Hepatocyte (in vitro differentiated cells): ENCODE results near the gene INSIG1. TPM values are rescaled to one million over a fixed set of nuclear protein-coding genes. Genes with fewer than 3 reads are reported as not detected.

Source experiments
- DNase-seq: peaks from one replicate; pipeline ENCODE4 v3.0.0-alpha.2; 2016; ENCODE audit warnings: low spot score
- H2AFZ ChIP-seq: fragments of 200-600 bp; sonication (generic); 2 replicates; pipeline ENCODE4 v1.6.0; 2016; ENCODE audit warnings: antibody characterized with exemption, mild to moderate bottlenecking
- H3K27ac ChIP-seq: fragments of 200-600 bp; sonication (generic); 2 replicates; pipeline ENCODE4 v1.5.1; 2016; ENCODE audit warnings: mild to moderate bottlenecking
- H3K27me3 ChIP-seq: fragments of 200-600 bp; sonication (generic); 2 replicates; pipeline ENCODE4 v1.6.1; 2016
- H3K36me3 ChIP-seq: fragments of 200-600 bp; sonication (generic); replicated peaks from 2 replicates; pipeline ENCODE4 v1.5.1; 2016; ENCODE audit warnings: low read depth; ENCODE audit not compliant: insufficient read depth
- H3K4me1 ChIP-seq: fragments of 200-600 bp; sonication (generic); 2 replicates; pipeline ENCODE4 v1.5.1; 2016; ENCODE audit warnings: mild to moderate bottlenecking, moderate library complexity; ENCODE audit not compliant: insufficient read depth
- H3K4me2 ChIP-seq: fragments of 200-600 bp; sonication (generic); 2 replicates; pipeline ENCODE4 v1.6.0; 2016
- H3K4me3 ChIP-seq: fragments of 200-600 bp; sonication (generic); 2 replicates; pipeline ENCODE4 v1.5.1; 2016; ENCODE audit warnings: mild to moderate bottlenecking
- H3K79me2 ChIP-seq: fragments of 200-600 bp; sonication (generic); 2 replicates; pipeline ENCODE4 v1.6.0; 2017; ENCODE audit warnings: mild to moderate bottlenecking
- H3K9me2 ChIP-seq: fragments of 200-600 bp; sonication (generic); replicated peaks from 2 replicates; pipeline ENCODE4 v1.6.0; 2017; ENCODE audit warnings: mild to moderate bottlenecking; ENCODE audit not compliant: insufficient read depth
- H3K9me3 ChIP-seq: fragments of 200-600 bp; sonication (generic); 2 replicates; pipeline ENCODE4 v1.5.1; 2016; ENCODE audit warnings: low read depth, mild to moderate bottlenecking
- H4K20me1 ChIP-seq: fragments of 200-600 bp; sonication (generic); 2 replicates; pipeline ENCODE4 v1.6.0; 2016; ENCODE audit warnings: mild to moderate bottlenecking; ENCODE audit not compliant: insufficient read depth, poor library complexity, severe bottlenecking
- CTCF ChIP-seq: fragments of 200-600 bp; sonication (generic); IDR thresholded peaks from 2 replicates; pipeline ENCODE4 v1.5.1; 2016; ENCODE audit warnings: antibody characterized with exemption, mild to moderate bottlenecking; ENCODE audit not compliant: poor library complexity
- EZH2 ChIP-seq: fragments of 200-600 bp; sonication (generic); IDR thresholded peaks from 2 replicates; pipeline ENCODE4 v1.6.1; 2016; ENCODE audit warnings: antibody characterized with exemption, mild to moderate bottlenecking, borderline replicate concordance
- EZH2phosphoT487 ChIP-seq: fragments of 200-600 bp; sonication (generic); IDR thresholded peaks from one replicate; pipeline ENCODE4 v1.6.1; 2018; ENCODE audit warnings: antibody characterized with exemption, mild to moderate bottlenecking, low read depth, moderate library complexity; ENCODE audit not compliant: unreplicated experiment, severe bottlenecking
- WGBS: methylation state at CpG from one replicate; pipeline ENCODE4 v1.1.6; 2016; ENCODE audit warnings: low lambda C conversion rate; ENCODE audit errors: missing lambda C conversion rate; 5-methylcytosine and 5-hydroxymethylcytosine counted together
- polyA plus RNA-seq: library from polyadenylated mRNA; unstranded; fragments of >200 nt; fragmentation: Nextera tagmentation; extraction: Ambion mirVana; gene quantifications from 2 replicates; pipeline ENCODE4 v1.2.1, GENCODE V29; 2016
- total RNA-seq: library from RNA; depleted of rRNA; stranded (reverse); fragments of >200 nt; gene quantifications from 2 replicates; pipeline ENCODE4 v1.2.3, GENCODE V29; 2014

The INSIG1 gene
- total and polyA plus RNA-seq, 2 experiments from 2014 or later = 196 to 305 TPM

DNA sequence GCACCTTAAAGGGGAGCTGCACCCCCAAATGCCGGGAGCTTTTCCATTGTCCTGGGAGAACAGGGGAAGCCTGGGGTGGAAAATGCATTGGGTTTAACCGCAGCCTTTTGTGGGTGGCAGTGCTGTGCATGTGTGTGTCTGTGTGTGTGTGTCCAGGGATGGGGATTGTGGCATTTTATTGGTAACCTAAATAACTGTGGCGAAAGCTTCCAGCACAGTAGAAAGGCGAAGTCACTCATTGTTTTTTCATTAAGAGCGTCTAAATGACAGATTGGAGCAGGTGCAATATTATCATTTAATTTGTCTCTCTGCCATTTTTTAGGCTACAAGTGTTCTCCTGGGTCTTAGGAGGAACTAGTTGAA lies 55.1 kb downstream of the INSIG1 start:
- Histone ChIP-seq H3K9me2 (no peaks in the 10 kb centered on the region), H3K9me3 (no peaks in the 10 kb centered on the region), H3K36me3 (no peaks in the 10 kb centered on the region), H3K4me3 (no peak overlapping the region), H3K4me1 (no peaks in the 10 kb centered on the region), H3K27me3 (peaks cover 24% of the 10 kb centered on the region), H3K4me2 (no peak overlapping the region), H3K79me2 (no peaks in the 10 kb centered on the region), H3K27ac (no peak overlapping the region), H2AFZ (no peak overlapping the region), H4K20me1 (no peaks in the 10 kb centered on the region)
- DNase-seq = no peak
- TF ChIP-seq EZH2 = no peak
- TF ChIP-seq EZH2phosphoT487 = no peak
- no peak for TF ChIP-seq CTCF
- 95% methylated on average over 5 of the region's 5 CpGs for WGBS

DNA sequence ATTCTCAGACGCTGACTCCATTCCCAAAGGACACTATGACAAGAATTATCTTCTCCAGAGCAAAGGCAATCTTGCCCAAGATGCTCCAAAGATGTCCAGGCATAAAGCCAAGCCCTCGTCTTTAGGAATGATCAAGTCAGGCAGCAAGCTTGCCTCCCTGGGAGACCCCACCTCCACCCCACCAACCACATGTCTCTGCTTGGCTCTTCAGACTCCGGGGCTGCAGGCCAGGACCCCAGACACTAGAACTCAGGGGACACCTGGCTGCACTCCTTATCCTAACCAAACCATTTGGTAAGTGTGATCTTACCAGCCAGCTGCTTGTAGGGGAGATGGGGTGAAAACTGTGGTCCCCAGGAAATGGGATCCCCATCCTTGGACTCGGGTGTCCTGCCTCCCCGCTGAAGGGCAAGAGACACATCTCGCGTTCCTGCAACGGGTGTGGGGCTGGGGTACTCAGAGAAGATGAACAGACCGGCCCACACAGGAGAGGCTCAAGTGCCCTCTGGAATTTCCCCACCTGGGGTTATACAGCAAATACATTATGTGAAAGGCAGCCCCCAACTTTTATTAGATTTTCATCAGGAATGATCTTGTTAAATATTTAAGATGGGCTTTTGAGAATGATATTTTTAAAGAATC lies 55.7 kb downstream of the INSIG1 start:
- DNase-seq = no peak
- Histone ChIP-seq H4K20me1 (no peaks in the 10 kb centered on the region), H3K79me2 (no peaks in the 10 kb centered on the region), H3K27ac (no peak overlapping the region), H3K27me3 (peaks cover 29% of the 10 kb centered on the region), H3K4me1 (no peaks in the 10 kb centered on the region), H3K9me3 (no peaks in the 10 kb centered on the region), H3K9me2 (no peaks in the 10 kb centered on the region), H3K4me3 (no peak overlapping the region), H3K36me3 (no peaks in the 10 kb centered on the region), H2AFZ (no peak overlapping the region), H3K4me2 (no peak overlapping the region)
- WGBS = 84% methylated on average over 9 of the region's 9 CpGs
- TF ChIP-seq CTCF = no peak
- TF ChIP-seq EZH2phosphoT487 = no peak
- no peak for TF ChIP-seq EZH2

- no peak for DNase-seq
- WGBS = 89% methylated on average over 20 of the region's 20 CpGs
- Histone ChIP-seq H3K9me2 (no peaks in the 10 kb centered on the region), H3K27ac (no peak overlapping the region), H3K4me3 (no peak overlapping the region), H3K79me2 (no peaks in the 10 kb centered on the region), H2AFZ (no peak overlapping the region), H4K20me1 (no peaks in the 10 kb centered on the region), H3K4me2 (no peak overlapping the region), H3K9me3 (no peaks in the 10 kb centered on the region), H3K4me1 (no peaks in the 10 kb centered on the region), H3K36me3 (no peaks in the 10 kb centered on the region), H3K27me3 (peaks cover 33% of the 10 kb centered on the region)
- TF ChIP-seq EZH2 (no peak), CTCF (no peak), EZH2phosphoT487 (no peak)
These were observed 56.8 kb downstream of the INSIG1 start for GRCh38 chr7:155354371-155355048.
